GM19328 (cell line): Measurements from ENCODE around the gene IFNLR1.

Source experiments
- ATAC-seq: cut with Tn5 transposase; IDR thresholded peaks from one replicate; pipeline ENCODE4 v1.9.1; 2021; ENCODE audit warnings: mild to moderate bottlenecking, moderate library complexity; ENCODE audit not compliant: unreplicated experiment

The IFNLR1 gene

GRCh38 chr1:24180676-24181075 is 6.4 kb downstream of the IFNLR1 start:
- ATAC-seq: no peak

DNA sequence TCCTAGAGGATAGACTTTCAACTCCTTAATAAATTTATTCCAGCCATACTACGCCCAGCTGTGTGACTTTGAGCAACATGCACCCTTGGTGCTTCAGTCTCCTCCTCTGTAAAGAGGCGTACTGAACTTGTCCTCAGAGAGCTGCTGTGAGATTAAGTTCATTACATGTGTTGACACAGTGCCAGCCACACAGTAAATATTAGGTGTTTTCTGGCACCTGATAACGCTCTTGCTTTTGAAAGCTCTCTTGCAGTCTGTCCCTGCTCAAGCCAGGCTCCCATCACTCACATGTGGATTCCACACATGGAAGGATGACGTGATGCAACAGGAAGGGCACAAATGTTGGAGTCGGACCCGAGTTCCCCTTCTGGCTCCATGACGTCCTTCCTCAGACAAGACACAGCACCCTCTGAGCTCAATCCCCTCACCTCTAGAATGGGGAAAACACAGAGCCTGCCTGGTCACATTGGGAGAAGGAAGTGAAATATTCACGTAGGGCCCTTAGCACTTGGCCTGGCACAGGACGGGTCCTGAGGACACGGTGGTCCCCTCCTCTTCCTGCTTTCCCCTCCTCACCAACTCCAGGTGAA is 7.7 kb downstream of the IFNLR1 start:
- ATAC-seq: no peak

DNA sequence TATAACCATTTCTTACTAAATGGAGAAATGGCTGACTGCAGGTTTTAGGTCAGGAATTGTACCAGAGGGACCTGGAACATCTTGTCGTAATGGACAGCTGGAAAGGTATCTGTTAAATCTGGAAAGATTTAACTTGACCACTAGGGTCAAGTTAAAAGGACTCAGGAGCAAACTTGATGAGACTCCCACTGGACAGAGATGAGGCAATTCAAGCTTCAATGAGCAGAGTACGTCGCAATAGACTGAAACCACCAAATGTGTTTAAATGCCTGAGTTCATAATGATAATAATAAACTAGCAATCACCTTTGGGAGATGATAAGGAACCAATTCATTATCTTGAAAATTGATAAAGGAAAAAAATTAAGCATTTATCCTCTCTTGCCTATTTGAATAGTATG is 8.7 kb downstream of the IFNLR1 start:
- no peak for ATAC-seq

GRCh38 chr1:24177161-24177560 is 9.9 kb downstream of the IFNLR1 start:
- ATAC-seq: no peak

- ATAC-seq: no peak
Observed at GRCh38 chr1:24175033-24175755, 11.9 kb downstream of the IFNLR1 start.

- no peak for ATAC-seq
Observed at GRCh38 chr1:24173638-24174575, 13.2 kb downstream of the IFNLR1 start.

- ATAC-seq: no peak
Observed at GRCh38 chr1:24172598-24172997, 14.5 kb downstream of the IFNLR1 start.

- ATAC-seq: no peak
Observed at GRCh38 chr1:24169286-24169685, 17.8 kb downstream of the IFNLR1 start.

- ATAC-seq: no peak
Observed at GRCh38 chr1:24168245-24168644, 18.8 kb downstream of the IFNLR1 start.

- no peak for ATAC-seq
Observed at GRCh38 chr1:24167008-24167407, 20.1 kb downstream of the IFNLR1 start.

DNA sequence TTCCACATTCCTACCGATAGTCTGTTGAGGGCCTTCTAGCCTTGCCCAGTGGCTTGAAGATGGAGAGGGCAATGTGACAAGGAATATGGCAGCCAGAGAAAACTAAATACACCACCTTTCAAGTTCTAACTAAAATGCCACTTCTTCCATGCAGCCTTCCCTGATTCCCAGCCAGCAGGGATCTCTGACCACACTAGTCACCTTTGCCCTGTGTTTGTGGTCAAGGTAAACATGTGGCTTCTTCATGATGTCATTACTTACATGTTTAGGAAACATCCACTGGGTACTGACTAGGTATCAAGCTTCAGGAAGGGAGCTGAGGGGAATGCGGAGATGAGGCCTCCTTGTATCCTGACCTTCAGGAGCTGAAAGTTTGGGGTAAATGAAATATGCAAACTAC is 21.6 kb downstream of the IFNLR1 start:
- no peak for ATAC-seq

GRCh38 chr1:24164004-24164403 is 23.1 kb downstream of the IFNLR1 start:
- ATAC-seq: no peak

- ATAC-seq: no peak
Observed at GRCh38 chr1:24162201-24162600, 24.9 kb downstream of the IFNLR1 start.

DNA sequence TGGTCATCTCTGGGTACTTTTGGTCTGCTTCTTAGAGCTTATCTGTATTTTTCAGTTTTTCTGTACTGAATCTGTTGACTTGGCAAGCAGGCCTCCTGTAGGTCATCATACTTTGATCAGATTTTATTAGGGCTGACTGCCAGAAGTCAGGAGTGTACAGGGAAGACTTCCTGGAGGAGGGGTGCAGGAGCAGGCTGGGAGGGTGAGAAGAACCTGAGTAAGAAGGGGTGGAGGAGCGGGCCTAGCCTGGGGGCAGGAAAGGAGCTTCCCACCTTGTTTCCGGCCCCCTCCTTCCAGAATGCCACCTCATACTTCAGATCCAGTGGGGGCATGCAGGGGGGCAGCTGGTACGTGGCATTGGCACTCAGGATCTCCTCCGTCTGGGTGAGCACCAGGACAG is 25.8 kb downstream of the IFNLR1 start:
- no peak for ATAC-seq

- no peak for ATAC-seq
Observed at GRCh38 chr1:24159366-24159765, 27.7 kb downstream of the IFNLR1 start.

GRCh38 chr1:24157918-24158481 is 29.1 kb downstream of the IFNLR1 start:
- no peak for ATAC-seq

DNA sequence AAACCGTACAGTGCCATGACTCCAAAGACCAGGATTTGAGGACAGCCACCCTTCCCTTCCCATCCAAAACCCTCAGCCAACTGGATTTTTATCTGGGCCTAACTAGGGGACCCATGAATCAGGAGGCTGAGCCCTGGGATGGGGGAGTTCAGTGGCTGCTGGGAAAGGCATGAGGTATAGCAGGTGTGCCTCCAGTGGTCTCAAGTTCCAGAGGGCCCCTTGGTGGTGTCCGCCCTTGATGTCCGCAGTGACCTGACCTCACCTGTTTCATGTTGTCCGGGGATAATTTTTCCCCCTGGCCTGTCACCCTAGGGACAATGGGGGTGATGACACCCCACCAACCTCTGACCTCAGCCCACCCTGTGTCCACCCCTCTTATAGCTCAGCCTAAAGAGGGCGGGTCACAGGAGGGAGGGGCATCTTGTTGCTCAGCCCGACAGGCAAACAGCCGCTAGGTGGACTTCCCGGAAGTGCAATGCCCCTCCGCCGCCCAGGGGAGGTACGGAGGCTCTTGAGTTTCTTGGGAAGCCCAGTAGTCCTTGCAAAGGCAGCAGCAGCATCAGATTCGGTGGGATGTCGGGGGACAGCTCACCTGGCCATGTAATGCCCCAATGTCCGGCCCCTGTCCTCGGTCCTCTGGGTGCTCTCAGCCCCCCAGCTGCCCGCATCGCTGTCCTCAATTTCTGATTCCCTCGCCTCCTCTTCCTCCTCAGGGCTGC is 30.4 kb downstream of the IFNLR1 start:
- ATAC-seq: no peak

DNA sequence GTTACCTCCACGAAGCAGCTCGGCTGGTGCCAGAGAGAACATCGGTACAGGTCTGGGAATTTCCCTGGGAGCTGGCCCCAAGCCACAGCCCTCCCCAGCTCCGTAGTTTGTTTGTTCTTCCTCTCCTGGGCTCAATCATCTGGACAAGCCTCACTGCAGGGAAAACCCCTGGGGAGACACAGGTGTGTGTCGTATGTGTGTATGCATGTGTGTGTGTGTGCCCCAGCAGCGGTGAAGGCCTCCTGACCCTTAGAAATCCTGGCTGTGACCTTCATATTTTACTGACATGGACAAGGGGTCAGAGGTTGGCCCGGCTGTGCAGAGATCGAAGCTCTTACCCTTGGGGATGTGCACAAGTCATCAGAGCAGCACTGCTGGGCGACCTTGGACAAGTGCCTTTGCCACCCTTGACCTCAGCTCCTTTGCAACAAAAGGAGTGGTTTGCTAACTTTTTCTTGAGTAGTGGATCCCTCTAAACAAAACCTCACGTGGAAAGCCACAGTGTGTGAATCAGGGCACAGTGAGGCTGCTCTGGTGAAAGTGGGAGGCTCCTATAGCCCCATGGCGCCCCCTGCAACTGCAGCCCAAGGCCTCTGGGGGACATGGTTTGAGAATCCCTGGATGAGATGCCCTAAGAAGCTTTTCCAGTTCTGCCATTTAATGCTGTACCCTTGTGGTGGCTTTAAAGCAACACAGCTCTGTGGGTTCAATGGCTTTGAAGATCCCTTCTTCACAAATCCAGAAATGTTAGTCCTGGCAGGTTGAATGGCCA is 31.9 kb downstream of the IFNLR1 start:
- no peak for ATAC-seq

GRCh38 chr1:24154215-24154614 is 32.9 kb downstream of the IFNLR1 start:
- no peak for ATAC-seq
